IMR-90 (cell line): ENCODE measurements around the gene VSIR. TPM values are rescaled to one million over a fixed set of nuclear protein-coding genes. Genes with fewer than 3 reads are reported as not detected.

ENCODE experiments used
- ATAC-seq: fragments of 200-7000 bp; cut with Tn5 transposase; 2 replicates; pipeline ENCODE4 v1.9.1; 2020; ENCODE audit warnings: low read depth, mild to moderate bottlenecking, moderate library complexity
- BruUV-seq: library from RNA; stranded (reverse); fragments of 400-500 nt; replicated peaks from 2 replicates; lab custom pipeline; 2021; lab: Mats Ljungman, UMichigan
- CTCF ChIA-PET: fragments of 300-600 bp; formaldehyde crosslinking; extraction: SDS; loops from one replicate; lab custom pipeline; 2021; ENCODE audit warnings: antibody characterized with exemption; lab: Yijun Ruan, JAX
- POLR2A ChIA-PET: fragments of 300-600 bp; sonication (Branson Sonifier 250); formaldehyde crosslinking; loops from one replicate; lab custom pipeline; 2022; ENCODE audit warnings: antibody characterized with exemption; ENCODE audit not compliant: unreplicated experiment; lab: Charles Lee
- DNase-seq: peaks from one replicate; pipeline ENCODE4 v3.0.0; 2013
- H2AFZ ChIP-seq: replicated peaks from 2 replicates; pipeline ENCODE3; 2013; ENCODE audit warnings: low read length, mild to moderate bottlenecking; ENCODE audit not compliant: poor library complexity
- H2AK5ac ChIP-seq: 2 replicates; pipeline ENCODE4 v1.6.1; 2013; ENCODE audit warnings: low read depth, low read length, inconsistent platforms
- H2AK9ac ChIP-seq: replicated peaks from 2 replicates; pipeline ENCODE3; 2013; ENCODE audit warnings: mild to moderate bottlenecking, low read depth, low read length, moderate library complexity; ENCODE audit not compliant: poor library complexity
- H2BK120ac ChIP-seq: 2 replicates; pipeline ENCODE4 v1.6.1; 2013; ENCODE audit warnings: low read depth, low read length, inconsistent platforms
- H2BK15ac ChIP-seq: 3 replicates; pipeline ENCODE4 v1.6.1; 2013; ENCODE audit warnings: low read depth, low read length, inconsistent platforms
- H2BK20ac ChIP-seq: 2 replicates; pipeline ENCODE4 v1.6.1; 2013; ENCODE audit warnings: low read depth, mild to moderate bottlenecking, inconsistent platforms, low read length, moderate library complexity
- H2BK5ac ChIP-seq: 2 replicates; pipeline ENCODE4 v1.6.1; 2013; ENCODE audit warnings: mild to moderate bottlenecking, low read depth, low read length, inconsistent platforms; ENCODE audit not compliant: poor library complexity, severe bottlenecking
- H3K14ac ChIP-seq: replicated peaks from 2 replicates; pipeline ENCODE4 v1.6.1; 2013; ENCODE audit warnings: low read depth, low read length, inconsistent platforms
- H3K18ac ChIP-seq: 2 replicates; pipeline ENCODE4 v1.6.1; 2013; ENCODE audit warnings: low read depth, low read length, control low read depth
- H3K23ac ChIP-seq: 2 replicates; pipeline ENCODE4 v1.6.1; 2013; ENCODE audit warnings: low read depth, low read length, inconsistent platforms
- H3K27ac ChIP-seq: 2 replicates; pipeline ENCODE4 v1.5.1; 2013; ENCODE audit warnings: mild to moderate bottlenecking, control low read depth, low read length; ENCODE audit not compliant: insufficient read depth
- H3K27me3 ChIP-seq: 2 replicates; pipeline ENCODE4 v1.6.1; 2013; ENCODE audit warnings: low read length; ENCODE audit not compliant: control insufficient read depth, insufficient read depth
- H3K36me3 ChIP-seq: 2 replicates; pipeline ENCODE4 v1.6.1; 2013; ENCODE audit warnings: low read length, mixed read lengths; ENCODE audit not compliant: control insufficient read depth, insufficient read depth
- H3K4ac ChIP-seq: 2 replicates; pipeline ENCODE4 v1.6.1; 2013; ENCODE audit warnings: low read depth, low read length, inconsistent platforms
- H3K4me1 ChIP-seq: 2 replicates; pipeline ENCODE4 v1.6.1; 2013; ENCODE audit warnings: low read length, mixed read lengths; ENCODE audit not compliant: control insufficient read depth, insufficient read depth
- H3K4me2 ChIP-seq: 2 replicates; pipeline ENCODE4 v1.6.1; 2013; ENCODE audit warnings: low read depth, mild to moderate bottlenecking, control low read depth, low read length, moderate library complexity
- H3K4me3 ChIP-seq: 2 replicates; pipeline ENCODE4 v1.5.1; 2013; ENCODE audit warnings: low read depth, mild to moderate bottlenecking, control low read depth, low read length, moderate library complexity; ENCODE audit not compliant: insufficient read depth
- H3K56ac ChIP-seq: 2 replicates; pipeline ENCODE4 v1.6.1; 2013; ENCODE audit warnings: low read length, inconsistent platforms; ENCODE audit not compliant: insufficient read depth; ENCODE audit errors: extremely low read depth
- H3K79me1 ChIP-seq, 2 experiments: 2 replicates each; pipeline ENCODE4 v1.6.1; 2013; ENCODE audit warnings: low read length in 2 of 2, inconsistent platforms in 1 of 2, low read depth in 1 of 2
- H3K9ac ChIP-seq: 2 replicates; pipeline ENCODE4 v1.6.1; 2013; ENCODE audit warnings: low read depth, low read length, control low read depth
- H3K9me1 ChIP-seq: 2 replicates; pipeline ENCODE4 v1.6.1; 2013; ENCODE audit warnings: low read length, inconsistent platforms; ENCODE audit not compliant: insufficient read depth
- H3K9me3 ChIP-seq: 2 replicates; pipeline ENCODE4 v1.6.1; 2013; ENCODE audit warnings: low read length; ENCODE audit not compliant: control insufficient read depth, insufficient read depth
- H4K20me1 ChIP-seq: 2 replicates; pipeline ENCODE4 v1.6.1; 2013; ENCODE audit warnings: low read length, inconsistent platforms; ENCODE audit not compliant: insufficient read depth
- H4K5ac ChIP-seq: 2 replicates; pipeline ENCODE4 v1.6.1; 2013; ENCODE audit warnings: mild to moderate bottlenecking, low read depth, low read length, control low read depth
- H4K8ac ChIP-seq, 2 experiments: 2 replicates each; pipeline ENCODE4 v1.6.1; 2013; ENCODE audit warnings: low read depth in 2 of 2, low read length in 2 of 2, control low read depth in 1 of 2, inconsistent platforms in 1 of 2
- H4K91ac ChIP-seq: 2 replicates; pipeline ENCODE4 v1.6.1; 2013; ENCODE audit warnings: low read depth, low read length, inconsistent platforms; ENCODE audit not compliant: insufficient read depth
- BHLHE40 ChIP-seq: fragments of 150-350 bp; IDR thresholded peaks from 2 replicates; pipeline ENCODE4 v1.6.1; 2016; ENCODE audit warnings: mild to moderate bottlenecking, low read depth, low read length
- CEBPB ChIP-seq: IDR thresholded peaks from 2 replicates; pipeline ENCODE4 v1.6.1; 2012; ENCODE audit warnings: low read depth, low read length, improper control_type of control experiment
- CHD1 ChIP-seq: IDR thresholded peaks from 2 replicates; pipeline ENCODE4 v1.6.1; 2012; ENCODE audit warnings: low read depth, low read length, improper control_type of control experiment
- FOS ChIP-seq: fragments of 150-350 bp; IDR thresholded peaks from 2 replicates; pipeline ENCODE4 v1.6.1; 2016; ENCODE audit warnings: low read depth, low read length
- MAFK ChIP-seq: IDR thresholded peaks from 2 replicates; pipeline ENCODE4 v1.6.1; 2012; ENCODE audit warnings: low read depth, low read length, improper control_type of control experiment
- MAZ ChIP-seq: IDR thresholded peaks from 2 replicates; pipeline ENCODE4 v1.6.1; 2012; ENCODE audit warnings: low read depth, mild to moderate bottlenecking, low read length, improper control_type of control experiment, moderate library complexity, borderline replicate concordance
- MXI1 ChIP-seq: IDR thresholded peaks from 2 replicates; pipeline ENCODE4 v1.6.1; 2012; ENCODE audit warnings: low read depth, mild to moderate bottlenecking, low read length, moderate library complexity, borderline replicate concordance
- NFE2L2 ChIP-seq: fragments of 150-350 bp; IDR thresholded peaks from 2 replicates; pipeline ENCODE4 v1.6.1; 2016; ENCODE audit warnings: low read depth, mild to moderate bottlenecking, low read length
- POLR2A ChIP-seq: IDR thresholded peaks from 2 replicates; pipeline ENCODE4 v1.6.1; 2012; ENCODE audit warnings: mild to moderate bottlenecking, low read depth, low read length
- RAD21 ChIP-seq: IDR thresholded peaks from 2 replicates; pipeline ENCODE4 v1.6.1; 2012; ENCODE audit warnings: low read length, improper control_type of control experiment
- RCOR1 ChIP-seq: IDR thresholded peaks from 2 replicates; pipeline ENCODE4 v1.6.1; 2012; ENCODE audit warnings: mild to moderate bottlenecking, low read length, improper control_type of control experiment; ENCODE audit not compliant: insufficient replicate concordance
- RFX5 ChIP-seq: IDR thresholded peaks from 2 replicates; pipeline ENCODE4 v1.8.0; 2012; ENCODE audit warnings: low read depth, mild to moderate bottlenecking, low read length, moderate library complexity
- SMC3 ChIP-seq: fragments of 150-350 bp; IDR thresholded peaks from 2 replicates; pipeline ENCODE4 v1.6.1; 2016; ENCODE audit warnings: low read depth, mild to moderate bottlenecking, antibody characterized with exemption, low read length, moderate library complexity
- WGBS, 2 experiments: methylation state at CpG; one replicate each; pipeline versions ENCODE4 v1.1.5 to v1.1.7; 2013; ENCODE audit warnings: missing lambda C conversion rate in 2 of 2; ENCODE audit not compliant: insufficient read length in 1 of 2; ENCODE audit errors: extremely low coverage in 2 of 2; 5-methylcytosine and 5-hydroxymethylcytosine counted together
- dilution Hi-C: fragments of 300-500 bp; cut with HindIII; formaldehyde crosslinking; loops from one replicate; pipeline ENCODE4 v1.14.3; 2018; ENCODE audit warnings: low sequenced_read_pairs; ENCODE audit not compliant: unreplicated experiment
- in situ Hi-C: fragments of 300-500 bp; cut with MboI; formaldehyde crosslinking; loops from 3 replicates; pipeline ENCODE4 v1.14.3; 2019; ENCODE audit warnings: low sequenced_read_pairs, inconsistent platforms, mixed read lengths
- intact Hi-C: fragments of 100-400 bp; cut with micrococcal nuclease; formaldehyde crosslinking; loops from 2 replicates; pipeline ENCODE4 v1.10.0; 2022
- polyA plus RNA-seq, 3 experiments: library from polyadenylated mRNA; depleted of rRNA; stranded (reverse); fragments of >200 nt; gene quantifications; 2 replicates each; pipeline ENCODE4 v1.2.3, GENCODE V29; 2012; ENCODE audit warnings: low replicate concordance in 1 of 3
- total RNA-seq: library from RNA; depleted of rRNA; stranded (reverse); fragments of >200 nt; gene quantifications from 2 replicates; pipeline ENCODE4 v1.2.3, GENCODE V29; 2012
- TF ChIP-seq, protein P1 (sequence below): fragments of 150-350 bp; IDR thresholded peaks from 2 replicates; pipeline ENCODE4 v1.6.1; 2016; ENCODE audit warnings: low read depth, mild to moderate bottlenecking, low read length, moderate library complexity, borderline replicate concordance
- TF ChIP-seq, protein P2 (sequence below): conservative IDR thresholded peaks from 2 replicates; pipeline ENCODE4 v1.5.1; 2012; ENCODE audit warnings: mild to moderate bottlenecking, low read depth, low read length, improper control_type of control experiment
- TF ChIP-seq, protein P3 (sequence below): fragments of 150-350 bp; IDR thresholded peaks from 2 replicates; pipeline ENCODE4 v1.6.1; 2017; ENCODE audit warnings: mild to moderate bottlenecking, antibody characterized with exemption, low read length, low read depth

Gene VSIR
- total and polyA plus RNA-seq, 2 of the 4 experiments (the other 2 are of a cell fraction) = 5.0 to 23.8 TPM

DNA sequence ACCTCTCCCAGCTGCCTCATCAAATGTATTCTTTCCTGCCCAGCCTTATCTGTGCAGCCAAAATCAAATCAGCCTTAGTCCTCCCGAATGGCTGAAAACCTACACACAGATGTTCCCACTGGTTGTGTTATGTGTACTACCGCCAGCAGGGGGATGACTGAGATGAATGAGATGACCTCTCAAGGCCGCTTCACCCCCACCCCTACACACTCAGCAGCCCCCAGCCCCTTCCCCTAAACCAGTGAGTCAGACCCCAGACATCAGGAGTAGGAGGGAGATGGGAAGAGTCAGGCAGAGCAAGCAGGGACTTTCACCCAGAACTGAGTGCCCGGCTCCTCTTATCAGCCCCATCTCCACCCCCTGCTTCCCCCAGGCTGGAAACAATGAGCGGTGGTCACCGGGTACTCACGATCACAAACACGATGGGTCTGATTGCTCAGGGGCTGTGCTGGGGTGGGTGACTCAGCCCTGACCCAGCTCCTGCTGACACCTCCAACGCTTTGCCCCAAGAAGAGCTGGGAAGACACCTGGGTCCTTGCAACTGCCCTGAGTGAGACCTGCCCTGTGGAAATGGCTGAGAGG lies 47.2 kb downstream of the VSIR start:
- in situ Hi-C loops = no loop called here
- no peak overlapping the region for H2BK15ac ChIP-seq
- H3K18ac ChIP-seq = no peak overlapping the region
- dilution Hi-C loops = no loop called here
- no peak overlapping the region for H2AK9ac ChIP-seq
- H2BK120ac ChIP-seq = no peak overlapping the region
- ChIA-PET POLR2A (no interaction called here), CTCF (interaction anchor here (0.6 to 1.1 kb wide), 4 partner anchors 14 to 114 kb away, joined by 3 read pairs; no protein-coding TSS in a partner anchor)
- no peaks in the 10 kb centered on the region for H3K9me1 ChIP-seq
- no peaks in the 10 kb centered on the region for H4K20me1 ChIP-seq
- H3K4me2 ChIP-seq = no peak overlapping the region
- no peak overlapping the region for H2BK5ac ChIP-seq
- BruUV-seq = no TSS peak
- no peak overlapping the region for H3K14ac ChIP-seq
- no peak overlapping the region for H2AK5ac ChIP-seq
- TF ChIP-seq, protein P1, sequence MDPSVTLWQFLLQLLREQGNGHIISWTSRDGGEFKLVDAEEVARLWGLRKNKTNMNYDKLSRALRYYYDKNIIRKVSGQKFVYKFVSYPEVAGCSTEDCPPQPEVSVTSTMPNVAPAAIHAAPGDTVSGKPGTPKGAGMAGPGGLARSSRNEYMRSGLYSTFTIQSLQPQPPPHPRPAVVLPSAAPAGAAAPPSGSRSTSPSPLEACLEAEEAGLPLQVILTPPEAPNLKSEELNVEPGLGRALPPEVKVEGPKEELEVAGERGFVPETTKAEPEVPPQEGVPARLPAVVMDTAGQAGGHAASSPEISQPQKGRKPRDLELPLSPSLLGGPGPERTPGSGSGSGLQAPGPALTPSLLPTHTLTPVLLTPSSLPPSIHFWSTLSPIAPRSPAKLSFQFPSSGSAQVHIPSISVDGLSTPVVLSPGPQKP = no peak
- TF ChIP-seq MAFK = no peak
- no peak for TF ChIP-seq CHD1
- TF ChIP-seq POLR2A = no peak
- TF ChIP-seq, protein P2, sequence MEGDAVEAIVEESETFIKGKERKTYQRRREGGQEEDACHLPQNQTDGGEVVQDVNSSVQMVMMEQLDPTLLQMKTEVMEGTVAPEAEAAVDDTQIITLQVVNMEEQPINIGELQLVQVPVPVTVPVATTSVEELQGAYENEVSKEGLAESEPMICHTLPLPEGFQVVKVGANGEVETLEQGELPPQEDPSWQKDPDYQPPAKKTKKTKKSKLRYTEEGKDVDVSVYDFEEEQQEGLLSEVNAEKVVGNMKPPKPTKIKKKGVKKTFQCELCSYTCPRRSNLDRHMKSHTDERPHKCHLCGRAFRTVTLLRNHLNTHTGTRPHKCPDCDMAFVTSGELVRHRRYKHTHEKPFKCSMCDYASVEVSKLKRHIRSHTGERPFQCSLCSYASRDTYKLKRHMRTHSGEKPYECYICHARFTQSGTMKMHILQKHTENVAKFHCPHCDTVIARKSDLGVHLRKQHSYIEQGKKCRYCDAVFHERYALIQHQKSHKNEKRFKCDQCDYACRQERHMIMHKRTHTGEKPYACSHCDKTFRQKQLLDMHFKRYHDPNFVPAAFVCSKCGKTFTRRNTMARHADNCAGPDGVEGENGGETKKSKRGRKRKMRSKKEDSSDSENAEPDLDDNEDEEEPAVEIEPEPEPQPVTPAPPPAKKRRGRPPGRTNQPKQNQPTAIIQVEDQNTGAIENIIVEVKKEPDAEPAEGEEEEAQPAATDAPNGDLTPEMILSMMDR = peak; percentile 45
- no peak for TF ChIP-seq NFE2L2
- no peak for TF ChIP-seq MAZ
- no peak for TF ChIP-seq SMC3
- no peak for TF ChIP-seq CEBPB
- TF ChIP-seq RCOR1 = no peak
- TF ChIP-seq RAD21 = no peak; the same call in 1 of the 2 replicates
- TF ChIP-seq, protein P3, sequence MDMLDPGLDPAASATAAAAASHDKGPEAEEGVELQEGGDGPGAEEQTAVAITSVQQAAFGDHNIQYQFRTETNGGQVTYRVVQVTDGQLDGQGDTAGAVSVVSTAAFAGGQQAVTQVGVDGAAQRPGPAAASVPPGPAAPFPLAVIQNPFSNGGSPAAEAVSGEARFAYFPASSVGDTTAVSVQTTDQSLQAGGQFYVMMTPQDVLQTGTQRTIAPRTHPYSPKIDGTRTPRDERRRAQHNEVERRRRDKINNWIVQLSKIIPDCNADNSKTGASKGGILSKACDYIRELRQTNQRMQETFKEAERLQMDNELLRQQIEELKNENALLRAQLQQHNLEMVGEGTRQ = no peak
- TF ChIP-seq MXI1 = no peak
- TF ChIP-seq RFX5 = no peak
- TF ChIP-seq FOS = no peak
- TF ChIP-seq BHLHE40 = 0 out of 2 replicates have a peak, but pooled peaks have one; percentile 7
- no peaks in the 10 kb centered on the region; the same call in 1 of the 2 replicates for H3K9me3 ChIP-seq
- ATAC-seq (peak; percentile 60), DNase-seq (peak; percentile 39)
- intact Hi-C loops = no loop called here
- no CpG with 5 or more reads among the region's 9 CpGs for WGBS, 2 experiments
- H3K23ac ChIP-seq = no peak overlapping the region
- peaks cover 1% of the 10 kb centered on the region for H3K27me3 ChIP-seq
- no peak overlapping the region for H3K9ac ChIP-seq
- no peak overlapping the region for H2AFZ ChIP-seq
- no peak overlapping the region for H3K56ac ChIP-seq
- H3K36me3 ChIP-seq = no peaks in the 10 kb centered on the region
- H3K4me3 ChIP-seq = no peak overlapping the region
- no peak overlapping the region for H3K4ac ChIP-seq
- no peak overlapping the region for H3K27ac ChIP-seq
- H4K8ac ChIP-seq = no peak overlapping the region
- H4K91ac ChIP-seq = no peak overlapping the region
- H4K5ac ChIP-seq = no peak overlapping the region
- peaks cover 9% of the 10 kb centered on the region; the same call in 1 of the 2 replicates for H3K4me1 ChIP-seq
- no peaks in the 10 kb centered on the region for H3K79me1 ChIP-seq
- no peak overlapping the region for H2BK20ac ChIP-seq
